Suprapubic skin (tissue), 3 donors: ENCODE measurements around the gene ASXL3.

ENCODE experiments used
- CTCF ChIP-seq, 2 donors: fragments of 200-600 bp in 1 of 2; fragments of 450-650 bp in 1 of 2; sonication (generic) in 1 of 2; IDR thresholded peaks; one replicate each; pipeline ENCODE4 v1.5.1; 2016 to 2019; ENCODE audit warnings: antibody characterized with exemption in 2 of 2, mild to moderate bottlenecking in 1 of 2, moderate library complexity in 1 of 2
- POLR2A ChIP-seq, 2 donors: fragments of 450-650 bp; IDR thresholded peaks; one replicate each; pipeline ENCODE4 v1.6.1; 2017; ENCODE audit warnings: antibody characterized with exemption in 2 of 2, mild to moderate bottlenecking in 2 of 2, moderate library complexity in 2 of 2

- TF ChIP-seq POLR2A (IDR thresholded peaks at IDR 0.05), result no peak
- TF ChIP-seq CTCF (IDR thresholded peaks at IDR 0.05), result no peak
Measured at GRCh38 chr18:33653231-33653630, 75.2 kb downstream of the ASXL3 start.
